C4-2B (cell line): ENCODE results near the gene RIN3.

Experiments used
- CTCF ChIP-seq: fragments of 450-650 bp; conservative IDR thresholded peaks from 2 replicates; pipeline ENCODE4 v1.5.1; 2017; ENCODE audit warnings: mild to moderate bottlenecking
- ZFX ChIP-seq: fragments of 450-650 bp; IDR thresholded peaks from 2 replicates; pipeline ENCODE4 v1.6.1; 2017

DNA sequence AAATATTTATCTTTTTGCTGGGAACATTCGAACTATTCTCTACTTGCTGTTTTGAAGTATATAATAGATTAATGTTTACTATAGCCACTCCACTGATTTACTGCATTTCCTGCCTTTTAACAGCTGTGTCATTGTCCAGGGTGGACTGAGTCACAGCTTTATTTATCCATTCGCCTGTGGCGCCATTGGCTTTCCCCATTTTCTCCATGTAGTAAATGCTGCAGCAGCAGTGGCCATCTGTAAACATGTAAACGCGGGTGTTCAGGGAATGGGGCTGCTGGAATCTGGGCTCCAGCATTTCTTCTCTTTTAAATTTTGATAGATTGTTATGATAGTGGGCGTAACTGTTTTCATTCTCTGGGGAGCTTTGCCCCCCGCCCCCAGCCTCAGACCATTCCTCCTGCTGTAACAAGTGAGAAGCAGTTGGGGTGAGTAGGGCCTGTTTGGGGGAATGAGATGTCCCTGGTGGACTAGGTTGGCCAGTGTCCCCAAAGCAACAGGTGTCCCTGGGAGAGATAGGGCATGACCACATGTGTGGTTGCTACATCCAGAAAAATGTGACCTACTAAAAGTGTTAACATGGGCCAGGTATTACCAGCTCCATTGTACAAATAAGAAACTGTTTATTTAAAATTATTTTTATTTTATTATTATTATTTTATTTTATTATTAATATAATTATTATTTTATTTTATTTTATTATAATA, 32.9 kb downstream of the RIN3 start:
- TF ChIP-seq CTCF (no peak), ZFX (no peak)
